Measurements from ENCODE around the gene SEL1L3.

DNA sequence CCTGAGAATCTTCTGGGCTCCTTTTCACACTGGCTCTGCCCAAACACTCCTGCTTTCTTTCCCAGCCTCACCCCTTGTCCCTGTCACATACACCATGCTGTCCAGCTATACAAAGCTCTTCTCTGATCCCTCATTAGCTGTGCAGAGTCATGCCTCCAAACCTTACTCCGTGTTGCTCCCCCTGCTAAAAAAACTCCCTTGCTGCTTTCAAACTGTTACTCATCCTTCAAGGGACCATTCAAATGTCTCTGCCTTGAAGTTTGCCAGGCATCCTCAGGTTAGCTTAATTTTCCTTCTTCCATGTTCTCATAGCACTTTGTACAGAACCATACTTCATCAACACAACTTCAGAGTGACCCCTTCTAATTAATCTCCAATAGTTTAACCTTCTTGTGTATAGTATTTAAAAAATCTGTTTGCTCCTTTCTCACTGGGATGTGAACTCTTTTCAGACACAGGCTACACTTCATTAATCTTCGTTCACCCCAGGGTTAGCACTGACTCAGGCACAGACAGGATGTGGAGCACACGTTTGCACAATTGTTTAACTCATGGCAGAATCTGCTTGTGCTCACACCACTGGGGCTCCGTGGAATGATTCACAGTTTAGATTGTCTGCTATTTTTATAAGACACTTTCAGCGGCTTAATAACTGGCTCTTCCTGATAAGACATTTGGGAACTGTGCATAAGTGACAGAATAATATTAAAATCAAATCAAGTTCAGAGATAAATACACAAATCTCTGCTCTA is 21.4 kb upstream of the SEL1L3 start:
- TF ChIP-seq POLR2A (IDR thresholded peaks at IDR 0.05): no peak
- TF ChIP-seq, protein P1, sequence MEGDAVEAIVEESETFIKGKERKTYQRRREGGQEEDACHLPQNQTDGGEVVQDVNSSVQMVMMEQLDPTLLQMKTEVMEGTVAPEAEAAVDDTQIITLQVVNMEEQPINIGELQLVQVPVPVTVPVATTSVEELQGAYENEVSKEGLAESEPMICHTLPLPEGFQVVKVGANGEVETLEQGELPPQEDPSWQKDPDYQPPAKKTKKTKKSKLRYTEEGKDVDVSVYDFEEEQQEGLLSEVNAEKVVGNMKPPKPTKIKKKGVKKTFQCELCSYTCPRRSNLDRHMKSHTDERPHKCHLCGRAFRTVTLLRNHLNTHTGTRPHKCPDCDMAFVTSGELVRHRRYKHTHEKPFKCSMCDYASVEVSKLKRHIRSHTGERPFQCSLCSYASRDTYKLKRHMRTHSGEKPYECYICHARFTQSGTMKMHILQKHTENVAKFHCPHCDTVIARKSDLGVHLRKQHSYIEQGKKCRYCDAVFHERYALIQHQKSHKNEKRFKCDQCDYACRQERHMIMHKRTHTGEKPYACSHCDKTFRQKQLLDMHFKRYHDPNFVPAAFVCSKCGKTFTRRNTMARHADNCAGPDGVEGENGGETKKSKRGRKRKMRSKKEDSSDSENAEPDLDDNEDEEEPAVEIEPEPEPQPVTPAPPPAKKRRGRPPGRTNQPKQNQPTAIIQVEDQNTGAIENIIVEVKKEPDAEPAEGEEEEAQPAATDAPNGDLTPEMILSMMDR (IDR thresholded peaks at IDR 0.05): no peak
